Measurements from ENCODE around the gene SBK3. TPM values are rescaled to one million over a fixed set of nuclear protein-coding genes. Genes with fewer than 3 reads are reported as not detected.

SBK3 gene
- total RNA-seq, 1 experiment from 2014 or later = 1.2 TPM

GRCh38 chr19:55504981-55505380 lies 40.4 kb downstream of the SBK3 start (continued):
- no peak for TF ChIP-seq MAX (IDR thresholded peaks at IDR 0.05)
- TF ChIP-seq JUND (IDR thresholded peaks at IDR 0.05) = no peak
- no peak for TF ChIP-seq ATF3 (IDR thresholded peaks at IDR 0.05)

GRCh38 chr19:55504252-55504603 lies 41.1 kb downstream of the SBK3 start:
- peaks cover 0 to 4% of the 10 kb centered on the region in 2 experiments; a peak in 1 of 4 replicates for H3K4me1 ChIP-seq (ENCODE audit: control insufficient read depth in 1 of 2, insufficient read depth in 2 of 2, low read length in 2 of 2)
- no peak for DNase-seq (ENCODE audit: low read depth, low spot score)
- H3K4me2 ChIP-seq (ENCODE audit: low read length) = peak overlapping the region; percentile 34; the same call in 1 of the 2 replicates
- POLR2A ChIA-PET = interaction anchor here (1.1 to 1.2 kb wide), 2 partner anchors 28 to 96 kb away, joined by 5 to 6 read pairs; partner anchors contain the start of genes UBE2S and ZNF628
- H3K9ac ChIP-seq (ENCODE audit: low read length) = no peak overlapping the region
- ATAC-seq = no peak
- CTCF ChIA-PET = interaction anchor here (0.6 to 2.3 kb wide), 23 partner anchors 8 to 623 kb away, joined by 3 to 15 read pairs (median 4); partner anchors contain the start of genes FIZ1, ISOC2, NAT14 and ZNF524
- H3K9me2 ChIP-seq (ENCODE audit: insufficient read depth) = no peaks in the 10 kb centered on the region
- H4K20me1 ChIP-seq (ENCODE audit: insufficient read depth) = no peaks in the 10 kb centered on the region
- H3K9me3 ChIP-seq (ENCODE audit: control insufficient read depth in 1 of 2, insufficient read depth in 1 of 2, low read depth in 1 of 2, low read length in 2 of 2) = no peaks in the 10 kb centered on the region
- RAD21 ChIA-PET (ENCODE audit: low non-redundant PET in 1 of 2, low total read pairs in 2 of 2, uncharacterized antibody in 2 of 2, unreplicated experiment in 2 of 2) = interaction anchor here (0.7 to 1.2 kb wide), 5 partner anchors 36 to 363 kb away, joined by 3 to 4 read pairs (median 3); partner anchors contain the start of gene ISOC2 (in 1 of the 2)
- BruUV-seq (replicated peaks) = no TSS peak
- intact Hi-C loops (cut with micrococcal nuclease) = no loop called here
- TF ChIP-seq TCF7L2 (IDR thresholded peaks at IDR 0.05; ENCODE audit: borderline replicate concordance, extremely low read depth, insufficient read depth, insufficient read length) (no peak), SP1 (IDR thresholded peaks at IDR 0.05; ENCODE audit: low read depth) (no peak), FOSL1 (IDR thresholded peaks at IDR 0.05; ENCODE audit: low read depth) (no peak), RAD21 (IDR thresholded peaks at IDR 0.05; ENCODE audit: low read depth) (no peak), SIN3A (IDR thresholded peaks at IDR 0.05; ENCODE audit: low read depth) (no peak)
- H3K79me2 ChIP-seq (ENCODE audit: insufficient read depth, low read length) = no peaks in the 10 kb centered on the region
- no peaks in the 10 kb centered on the region for H3K36me3 ChIP-seq (ENCODE audit: control insufficient read depth in 1 of 2, insufficient read depth in 2 of 2, low read length in 2 of 2)
- no peak overlapping the region for H3K27ac ChIP-seq (ENCODE audit: low read depth, low read length)
- no peak overlapping the region for H2AFZ ChIP-seq (ENCODE audit: low read depth, low read length, poor library complexity, severe bottlenecking)
- H3K27me3 ChIP-seq (ENCODE audit: insufficient read depth, low read length) = no peaks in the 10 kb centered on the region
- H3K4me3 ChIP-seq (replicated peaks in 1 of 2; ENCODE audit: low read depth in 1 of 2, low read length in 2 of 2) = no peak overlapping the region

All from HCT116 (cell line).